ENCODE measurements around the gene GRIN3B.

Gene GRIN3B

DNA sequence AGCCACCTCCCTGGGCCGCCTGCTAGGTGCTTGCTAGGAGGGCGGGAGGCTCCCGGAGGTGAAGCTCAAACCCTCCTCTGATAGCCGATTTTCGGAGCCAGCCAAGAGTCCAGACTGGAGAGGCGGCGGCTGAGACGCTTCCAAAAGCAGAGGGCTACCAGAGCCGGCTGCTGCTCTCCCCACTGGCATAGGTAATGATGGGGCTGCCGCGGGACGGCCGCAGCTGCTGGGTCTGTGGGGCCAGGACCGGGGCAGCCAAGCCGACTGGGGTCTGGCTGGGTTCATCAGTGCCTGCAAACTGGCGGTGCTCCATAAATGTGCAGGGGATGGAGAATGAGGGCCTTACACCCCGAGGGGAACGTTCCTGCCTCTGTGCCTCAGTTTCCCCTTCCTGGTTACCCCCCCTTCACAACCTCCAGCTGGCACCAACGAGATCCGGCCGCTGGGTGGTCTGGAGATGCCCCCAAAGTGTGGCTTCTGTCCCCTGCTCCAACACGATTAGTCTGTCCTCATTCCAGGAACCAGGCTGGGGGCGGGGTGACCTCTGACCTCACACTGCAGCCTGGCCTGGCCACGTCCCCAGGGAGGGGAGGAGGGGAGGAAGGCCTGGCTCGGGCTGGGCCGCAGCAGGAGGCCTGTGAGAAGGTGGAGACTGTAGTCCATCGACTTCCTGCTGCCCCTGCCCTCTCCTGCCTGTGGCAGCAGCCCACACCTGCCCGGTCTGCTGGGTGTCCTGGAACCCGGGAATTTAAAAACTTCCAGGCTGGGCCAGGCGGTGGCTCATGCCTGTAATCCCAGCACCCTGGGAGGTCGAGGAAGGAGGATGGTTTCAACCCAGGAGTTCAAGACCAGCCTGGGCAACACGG lies 19.9 kb upstream of the GRIN3B start:
- TF ChIP-seq POLR2AphosphoS5 (IDR thresholded peaks at IDR 0.05; ENCODE audit: low read depth, low read length) = no peak
- DNase-seq (ENCODE audit: insufficient read length, low spot score) (no peak), FAIRE-seq (no peak)

GRCh38 chr19:982567-983170 lies 17.6 kb upstream of the GRIN3B start:
- DNase-seq (ENCODE audit: insufficient read length, low spot score) (peak; percentile 97), FAIRE-seq (peak; percentile 92)
- TF ChIP-seq PAX5 (IDR thresholded peaks at IDR 0.05; ENCODE audit: insufficient read depth, low read length, severe bottlenecking) (no peak), POU2F2 (IDR thresholded peaks at IDR 0.05; ENCODE audit: low read depth, low read length) (peak; percentile 19; the same call in 1 of the 2 replicates)

GRCh38 chr19:984165-984967 lies 15.9 kb upstream of the GRIN3B start, which contains the start of gene WDR18:
Gene WDR18 (plus strand): TSS chr19:984345. CDS start chr19:984354, 9 bp downstream.
- FAIRE-seq (peak; percentile 99), DNase-seq (ENCODE audit: insufficient read length, low spot score) (peak; percentile 99)
- TF ChIP-seq TAF1 (IDR thresholded peaks at IDR 0.05; ENCODE audit: low read depth, low read length) (0 out of 2 replicates have a peak, but pooled peaks have one; percentile 44), POLR2A (IDR thresholded peaks at IDR 0.05; ENCODE audit: low read depth, low read length) (peak; percentile 55), PAX5 (IDR thresholded peaks at IDR 0.05; ENCODE audit: insufficient read depth, low read length, severe bottlenecking) (no peak), POU2F2 (IDR thresholded peaks at IDR 0.05; ENCODE audit: low read depth, low read length) (no peak), SPI1 (IDR thresholded peaks at IDR 0.05; ENCODE audit: low read depth, low read length) (no peak), POLR2AphosphoS5 (IDR thresholded peaks at IDR 0.05; ENCODE audit: low read depth, low read length) (no peak)

DNA sequence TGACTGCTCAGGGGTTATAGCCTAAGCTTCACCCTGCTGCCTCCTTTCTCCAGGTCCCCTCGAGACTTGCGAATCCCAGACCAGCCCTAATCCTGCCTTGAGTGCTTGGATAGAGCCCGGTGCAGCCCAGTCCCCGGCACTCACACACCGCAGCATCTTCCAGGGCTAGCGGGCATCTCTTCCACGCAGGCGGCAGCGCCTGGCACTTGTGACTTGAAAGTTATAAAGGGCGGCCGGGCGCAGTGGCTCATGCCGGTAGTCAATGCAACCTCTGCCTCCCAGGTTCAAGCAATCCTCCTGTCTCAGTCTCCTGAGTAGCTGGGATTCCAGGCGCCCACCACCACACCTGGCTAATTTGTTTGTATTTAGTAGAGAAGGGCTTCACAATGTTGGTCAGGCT lies 14.1 kb upstream of the GRIN3B start:
- DNase-seq (ENCODE audit: insufficient read length, low spot score) = no peak
- TF ChIP-seq SPI1 (IDR thresholded peaks at IDR 0.05; ENCODE audit: low read depth, low read length) (no peak), PAX5 (IDR thresholded peaks at IDR 0.05; ENCODE audit: insufficient read depth, low read length, severe bottlenecking) (no peak), TAF1 (IDR thresholded peaks at IDR 0.05; ENCODE audit: low read depth, low read length) (no peak), POLR2A (IDR thresholded peaks at IDR 0.05; ENCODE audit: low read depth, low read length) (no peak), POLR2AphosphoS5 (IDR thresholded peaks at IDR 0.05; ENCODE audit: low read depth, low read length) (no peak), POU2F2 (IDR thresholded peaks at IDR 0.05; ENCODE audit: low read depth, low read length) (no peak)
- no peak for FAIRE-seq

- TF ChIP-seq POLR2AphosphoS5 (IDR thresholded peaks at IDR 0.05; ENCODE audit: low read depth, low read length) = no peak
- no peak for TF ChIP-seq TAF1 (IDR thresholded peaks at IDR 0.05; ENCODE audit: low read depth, low read length)
- no peak for TF ChIP-seq POU2F2 (IDR thresholded peaks at IDR 0.05; ENCODE audit: low read depth, low read length)
- TF ChIP-seq POLR2A (IDR thresholded peaks at IDR 0.05; ENCODE audit: low read depth, low read length) = no peak
- no peak for TF ChIP-seq SPI1 (IDR thresholded peaks at IDR 0.05; ENCODE audit: low read depth, low read length)
- no peak for TF ChIP-seq PAX5 (IDR thresholded peaks at IDR 0.05; ENCODE audit: insufficient read depth, low read length, severe bottlenecking)
- DNase-seq (ENCODE audit: insufficient read length, low spot score) (no peak), FAIRE-seq (no peak)
These were observed 12.1 kb upstream of the GRIN3B start for GRCh38 chr19:988081-988480.

- DNase-seq (ENCODE audit: insufficient read length, low spot score) (no peak), FAIRE-seq (no peak)
- TF ChIP-seq PAX5 (IDR thresholded peaks at IDR 0.05; ENCODE audit: insufficient read depth, low read length, severe bottlenecking) = no peak
- TF ChIP-seq TAF1 (IDR thresholded peaks at IDR 0.05; ENCODE audit: low read depth, low read length) = no peak
- no peak for TF ChIP-seq POLR2AphosphoS5 (IDR thresholded peaks at IDR 0.05; ENCODE audit: low read depth, low read length)
- TF ChIP-seq SPI1 (IDR thresholded peaks at IDR 0.05; ENCODE audit: low read depth, low read length) = no peak
- TF ChIP-seq POU2F2 (IDR thresholded peaks at IDR 0.05; ENCODE audit: low read depth, low read length) = no peak
- TF ChIP-seq POLR2A (IDR thresholded peaks at IDR 0.05; ENCODE audit: low read depth, low read length) = no peak
These were observed 11.7 kb upstream of the GRIN3B start for GRCh38 chr19:988510-988909.

- no peak for FAIRE-seq
- TF ChIP-seq POU2F2 (IDR thresholded peaks at IDR 0.05; ENCODE audit: low read depth, low read length) = no peak
- TF ChIP-seq PAX5 (IDR thresholded peaks at IDR 0.05; ENCODE audit: insufficient read depth, low read length, severe bottlenecking) = no peak
- no peak for TF ChIP-seq POLR2A (IDR thresholded peaks at IDR 0.05; ENCODE audit: low read depth, low read length)
- no peak for TF ChIP-seq POLR2AphosphoS5 (IDR thresholded peaks at IDR 0.05; ENCODE audit: low read depth, low read length)
- TF ChIP-seq SPI1 (IDR thresholded peaks at IDR 0.05; ENCODE audit: low read depth, low read length) = no peak
- DNase-seq (ENCODE audit: insufficient read length, low spot score) = no peak
These were observed 10.7 kb upstream of the GRIN3B start for GRCh38 chr19:989381-990081.

GRCh38 chr19:990119-990571 lies 10.1 kb upstream of the GRIN3B start:
- no peak for TF ChIP-seq POU2F2 (IDR thresholded peaks at IDR 0.05; ENCODE audit: low read depth, low read length)
- no peak for TF ChIP-seq SPI1 (IDR thresholded peaks at IDR 0.05; ENCODE audit: low read depth, low read length)
- no peak for TF ChIP-seq TAF1 (IDR thresholded peaks at IDR 0.05; ENCODE audit: low read depth, low read length)
- FAIRE-seq (no peak), DNase-seq (ENCODE audit: insufficient read length, low spot score) (no peak)

DNA sequence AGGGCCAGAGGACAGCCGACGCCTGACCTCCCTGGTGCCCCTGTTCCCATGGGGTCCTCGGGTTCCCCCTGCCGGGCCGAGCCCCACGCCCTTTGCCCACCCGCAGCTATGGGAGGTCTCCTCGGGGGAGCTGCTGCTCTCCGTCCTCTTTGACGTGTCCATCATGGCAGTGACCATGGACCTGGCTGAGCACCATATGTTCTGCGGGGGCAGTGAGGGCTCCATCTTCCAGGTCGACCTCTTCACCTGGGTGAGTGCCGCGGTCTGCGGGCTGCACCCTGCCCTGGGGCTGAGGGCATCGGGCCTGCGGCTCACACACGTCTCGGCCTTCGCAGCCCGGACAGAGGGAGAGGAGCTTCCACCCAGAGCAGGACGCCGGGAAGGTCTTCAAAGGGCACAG lies 9.5 kb upstream of the GRIN3B start:
- no peak for FAIRE-seq
- DNase-seq (ENCODE audit: insufficient read length, low spot score) = no peak
- TF ChIP-seq POLR2AphosphoS5 (IDR thresholded peaks at IDR 0.05; ENCODE audit: low read depth, low read length) = no peak
- TF ChIP-seq SPI1 (IDR thresholded peaks at IDR 0.05; ENCODE audit: low read depth, low read length) = no peak
- no peak for TF ChIP-seq PAX5 (IDR thresholded peaks at IDR 0.05; ENCODE audit: insufficient read depth, low read length, severe bottlenecking)
- no peak for TF ChIP-seq TAF1 (IDR thresholded peaks at IDR 0.05; ENCODE audit: low read depth, low read length)
- TF ChIP-seq POLR2A (IDR thresholded peaks at IDR 0.05; ENCODE audit: low read depth, low read length) = no peak
- no peak for TF ChIP-seq POU2F2 (IDR thresholded peaks at IDR 0.05; ENCODE audit: low read depth, low read length)

Measured in GM12891 (cell line).